ENCODE measurements around the gene SERPINB6.

The SERPINB6 gene
- total RNA-seq = 19.7 to 21.9 (median 20.9) reads per million in 3 donors

GRCh38 chr6:2971420-2972218, at the start of gene SERPINB6:
Gene SERPINB6 (minus strand): TSS chr6:2971567. CDS start chr6:2959332, 12,235 bp downstream.
- Histone ChIP-seq H3K4me1 (ENCODE audit: control insufficient read depth, insufficient read depth, low read length, poor library complexity, severe bottlenecking) (peaks cover 4% of the 10 kb centered on the region), H3K9me3 (ENCODE audit: control insufficient read depth, low read length) (no peaks in the 10 kb centered on the region), H3K27ac (ENCODE audit: insufficient read depth, low read length, poor library complexity, severe bottlenecking) (peak within 1 kb of the TSS; percentile 61), H3K4me3 (ENCODE audit: insufficient read depth, low read depth, low read length, poor library complexity, severe bottlenecking) (peak within 1 kb of the TSS; percentile 78), H3K36me3 (ENCODE audit: control insufficient read depth, insufficient read depth, low read length) (no peaks in the 10 kb centered on the region), H3K27me3 (replicated peaks; ENCODE audit: control insufficient read depth, insufficient read depth, low read length, poor library complexity, severe bottlenecking) (no peaks in the 10 kb centered on the region)
- peak in 1 of 3 donors; percentile 20 for DNase-seq

- Histone ChIP-seq H3K4me3 (ENCODE audit: insufficient read depth, low read depth, low read length, poor library complexity, severe bottlenecking) (no peak overlapping the region), H3K9me3 (ENCODE audit: control insufficient read depth, low read length) (no peaks in the 10 kb centered on the region), H3K4me1 (ENCODE audit: control insufficient read depth, insufficient read depth, low read length, poor library complexity, severe bottlenecking) (peaks cover 16% of the 10 kb centered on the region), H3K27me3 (replicated peaks; ENCODE audit: control insufficient read depth, insufficient read depth, low read length, poor library complexity, severe bottlenecking) (no peaks in the 10 kb centered on the region), H3K36me3 (ENCODE audit: control insufficient read depth, insufficient read depth, low read length) (peaks cover 15% of the 10 kb centered on the region), H3K27ac (ENCODE audit: insufficient read depth, low read length, poor library complexity, severe bottlenecking) (no peak overlapping the region)
- DNase-seq = no peak
Observed at GRCh38 chr6:3019749-3020320, 48.5 kb upstream of the SERPINB6 start.

- Histone ChIP-seq H3K4me3 (ENCODE audit: insufficient read depth, low read depth, low read length, poor library complexity, severe bottlenecking) (no peak overlapping the region), H3K36me3 (ENCODE audit: control insufficient read depth, insufficient read depth, low read length) (peaks cover 15% of the 10 kb centered on the region), H3K27me3 (replicated peaks; ENCODE audit: control insufficient read depth, insufficient read depth, low read length, poor library complexity, severe bottlenecking) (no peaks in the 10 kb centered on the region), H3K4me1 (ENCODE audit: control insufficient read depth, insufficient read depth, low read length, poor library complexity, severe bottlenecking) (peaks cover 8% of the 10 kb centered on the region), H3K9me3 (ENCODE audit: control insufficient read depth, low read length) (no peaks in the 10 kb centered on the region), H3K27ac (ENCODE audit: insufficient read depth, low read length, poor library complexity, severe bottlenecking) (no peak overlapping the region)
- no peak for DNase-seq
Observed at GRCh38 chr6:3019065-3019464, 47.7 kb upstream of the SERPINB6 start.

GRCh38 chr6:3017304-3017703, 45.9 kb upstream of the SERPINB6 start:
- no peaks in the 10 kb centered on the region for H3K4me1 ChIP-seq (ENCODE audit: control insufficient read depth, insufficient read depth, low read length, poor library complexity, severe bottlenecking)
- H3K36me3 ChIP-seq (ENCODE audit: control insufficient read depth, insufficient read depth, low read length) = peaks cover 15% of the 10 kb centered on the region
- DNase-seq = no peak
- H3K9me3 ChIP-seq (ENCODE audit: control insufficient read depth, low read length) = no peaks in the 10 kb centered on the region
- H3K27me3 ChIP-seq (replicated peaks; ENCODE audit: control insufficient read depth, insufficient read depth, low read length, poor library complexity, severe bottlenecking) = no peaks in the 10 kb centered on the region
- no peak overlapping the region for H3K27ac ChIP-seq (ENCODE audit: insufficient read depth, low read length, poor library complexity, severe bottlenecking)
- no peak overlapping the region for H3K4me3 ChIP-seq (ENCODE audit: insufficient read depth, low read depth, low read length, poor library complexity, severe bottlenecking)

- peaks cover 4% of the 10 kb centered on the region for H3K9me3 ChIP-seq (ENCODE audit: control insufficient read depth, low read length)
- H3K4me1 ChIP-seq (ENCODE audit: control insufficient read depth, insufficient read depth, low read length, poor library complexity, severe bottlenecking) = no peaks in the 10 kb centered on the region
- no peak overlapping the region for H3K4me3 ChIP-seq (ENCODE audit: insufficient read depth, low read depth, low read length, poor library complexity, severe bottlenecking)
- no peaks in the 10 kb centered on the region for H3K27me3 ChIP-seq (replicated peaks; ENCODE audit: control insufficient read depth, insufficient read depth, low read length, poor library complexity, severe bottlenecking)
- no peak for DNase-seq
- peaks cover 15% of the 10 kb centered on the region for H3K36me3 ChIP-seq (ENCODE audit: control insufficient read depth, insufficient read depth, low read length)
- no peak overlapping the region for H3K27ac ChIP-seq (ENCODE audit: insufficient read depth, low read length, poor library complexity, severe bottlenecking)
Observed at GRCh38 chr6:3016473-3017280, 45.3 kb upstream of the SERPINB6 start.

GRCh38 chr6:3015144-3015543, 43.8 kb upstream of the SERPINB6 start:
- DNase-seq = no peak
- Histone ChIP-seq H3K4me1 (ENCODE audit: control insufficient read depth, insufficient read depth, low read length, poor library complexity, severe bottlenecking) (no peaks in the 10 kb centered on the region), H3K36me3 (ENCODE audit: control insufficient read depth, insufficient read depth, low read length) (peaks cover 25% of the 10 kb centered on the region), H3K27me3 (replicated peaks; ENCODE audit: control insufficient read depth, insufficient read depth, low read length, poor library complexity, severe bottlenecking) (no peaks in the 10 kb centered on the region), H3K4me3 (ENCODE audit: insufficient read depth, low read depth, low read length, poor library complexity, severe bottlenecking) (no peak overlapping the region), H3K9me3 (ENCODE audit: control insufficient read depth, low read length) (peaks cover 10% of the 10 kb centered on the region), H3K27ac (ENCODE audit: insufficient read depth, low read length, poor library complexity, severe bottlenecking) (no peak overlapping the region)

GRCh38 chr6:3014675-3015066, 43.3 kb upstream of the SERPINB6 start:
- H3K27me3 ChIP-seq (replicated peaks; ENCODE audit: control insufficient read depth, insufficient read depth, low read length, poor library complexity, severe bottlenecking) = no peaks in the 10 kb centered on the region
- H3K9me3 ChIP-seq (ENCODE audit: control insufficient read depth, low read length) = peaks cover 10% of the 10 kb centered on the region
- no peak overlapping the region for H3K4me3 ChIP-seq (ENCODE audit: insufficient read depth, low read depth, low read length, poor library complexity, severe bottlenecking)
- H3K27ac ChIP-seq (ENCODE audit: insufficient read depth, low read length, poor library complexity, severe bottlenecking) = no peak overlapping the region
- H3K36me3 ChIP-seq (ENCODE audit: control insufficient read depth, insufficient read depth, low read length) = peaks cover 29% of the 10 kb centered on the region
- no peaks in the 10 kb centered on the region for H3K4me1 ChIP-seq (ENCODE audit: control insufficient read depth, insufficient read depth, low read length, poor library complexity, severe bottlenecking)
- DNase-seq = no peak

GRCh38 chr6:3013901-3014674, 42.7 kb upstream of the SERPINB6 start:
- Histone ChIP-seq H3K36me3 (ENCODE audit: control insufficient read depth, insufficient read depth, low read length) (peaks cover 29% of the 10 kb centered on the region), H3K4me1 (ENCODE audit: control insufficient read depth, insufficient read depth, low read length, poor library complexity, severe bottlenecking) (no peaks in the 10 kb centered on the region), H3K27ac (ENCODE audit: insufficient read depth, low read length, poor library complexity, severe bottlenecking) (no peak overlapping the region), H3K27me3 (replicated peaks; ENCODE audit: control insufficient read depth, insufficient read depth, low read length, poor library complexity, severe bottlenecking) (no peaks in the 10 kb centered on the region), H3K9me3 (ENCODE audit: control insufficient read depth, low read length) (peaks cover 10% of the 10 kb centered on the region), H3K4me3 (ENCODE audit: insufficient read depth, low read depth, low read length, poor library complexity, severe bottlenecking) (no peak overlapping the region)
- no peak for DNase-seq

- peaks cover 29% of the 10 kb centered on the region for H3K36me3 ChIP-seq (ENCODE audit: control insufficient read depth, insufficient read depth, low read length)
- H3K27ac ChIP-seq (ENCODE audit: insufficient read depth, low read length, poor library complexity, severe bottlenecking) = no peak overlapping the region
- no peak overlapping the region for H3K4me3 ChIP-seq (ENCODE audit: insufficient read depth, low read depth, low read length, poor library complexity, severe bottlenecking)
Observed at GRCh38 chr6:3013486-3013885, 42.1 kb upstream of the SERPINB6 start.

More at GRCh38 chr6:3013486-3013885, 42.1 kb upstream of the SERPINB6 start:
- Histone ChIP-seq H3K27me3 (replicated peaks; ENCODE audit: control insufficient read depth, insufficient read depth, low read length, poor library complexity, severe bottlenecking) (no peaks in the 10 kb centered on the region), H3K9me3 (ENCODE audit: control insufficient read depth, low read length) (peaks cover 10% of the 10 kb centered on the region), H3K4me1 (ENCODE audit: control insufficient read depth, insufficient read depth, low read length, poor library complexity, severe bottlenecking) (no peaks in the 10 kb centered on the region)
- DNase-seq = no peak
